Activated T-cell treated with anti-CD3 and anti-CD28 coated beads for 1 hour (primary cell): ENCODE results near the gene HDAC8.
"Not testable (repeated sequence)": the region's sequence is repeated elsewhere in the genome, so short reads cannot be mapped to it uniquely, and the experiment has no call there.

Experiments
- DNase-seq: peaks from one replicate; pipeline ENCODE4 v3.0.0-alpha.2; 2020; ENCODE audit warnings: low read depth

Gene HDAC8

GRCh38 chrX:72461288-72461687 lies 111.4 kb downstream of the HDAC8 start:
- no peak for DNase-seq

- DNase-seq: no peak
These were observed 111.9 kb downstream of the HDAC8 start for GRCh38 chrX:72460715-72461114.

GRCh38 chrX:72449034-72449433 lies 123.6 kb downstream of the HDAC8 start:
- DNase-seq: not testable (repeated sequence)

DNA sequence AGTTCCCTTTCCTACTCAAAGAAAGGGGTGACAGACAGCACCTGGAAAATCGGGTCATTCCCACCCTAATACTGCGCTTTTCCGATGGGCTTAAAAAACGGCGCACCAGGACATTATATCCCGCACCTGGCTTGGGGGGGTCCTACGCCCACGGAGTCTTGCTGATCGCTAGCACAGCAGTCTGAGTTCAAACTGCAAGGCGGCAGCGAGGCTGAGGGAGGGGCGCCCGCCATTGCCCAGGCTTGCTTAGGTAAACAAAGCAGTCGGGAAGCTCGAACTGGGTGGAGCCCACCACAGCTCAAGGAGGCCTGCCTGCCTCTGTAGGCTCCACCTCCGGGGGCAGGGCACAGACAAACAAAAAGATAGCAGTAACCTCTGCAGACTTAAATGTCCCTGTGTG lies 131.9 kb downstream of the HDAC8 start:
- DNase-seq: not testable (repeated sequence)

GRCh38 chrX:72436010-72436409 lies 136.6 kb downstream of the HDAC8 start:
- no peak for DNase-seq

DNA sequence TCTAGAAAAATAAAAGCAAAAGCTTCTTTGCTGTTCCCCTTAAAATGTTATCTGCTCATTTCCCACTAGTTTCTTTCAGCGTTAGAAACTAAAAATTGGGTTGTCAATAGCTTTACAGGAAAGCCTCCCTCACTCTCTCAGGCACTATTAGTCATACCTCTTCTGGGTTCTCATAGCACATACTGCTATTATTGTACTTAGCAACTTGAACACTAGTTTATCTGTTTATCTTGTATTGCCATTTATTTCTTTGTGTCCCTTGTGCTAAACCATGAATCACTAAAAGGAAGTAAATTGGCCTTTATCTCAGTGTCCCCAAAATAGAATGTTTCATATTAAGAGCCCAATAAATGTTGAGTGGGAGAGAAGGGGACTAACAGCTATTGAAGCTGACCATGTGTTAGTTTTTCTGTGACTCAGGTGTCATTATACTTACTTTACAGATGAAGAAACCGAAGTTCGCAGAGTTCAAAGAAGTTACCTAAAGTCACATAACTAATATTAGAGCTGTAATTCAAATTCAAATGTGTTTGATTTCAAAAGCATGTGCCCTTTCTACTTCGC lies 142.2 kb downstream of the HDAC8 start:
- DNase-seq: no peak

DNA sequence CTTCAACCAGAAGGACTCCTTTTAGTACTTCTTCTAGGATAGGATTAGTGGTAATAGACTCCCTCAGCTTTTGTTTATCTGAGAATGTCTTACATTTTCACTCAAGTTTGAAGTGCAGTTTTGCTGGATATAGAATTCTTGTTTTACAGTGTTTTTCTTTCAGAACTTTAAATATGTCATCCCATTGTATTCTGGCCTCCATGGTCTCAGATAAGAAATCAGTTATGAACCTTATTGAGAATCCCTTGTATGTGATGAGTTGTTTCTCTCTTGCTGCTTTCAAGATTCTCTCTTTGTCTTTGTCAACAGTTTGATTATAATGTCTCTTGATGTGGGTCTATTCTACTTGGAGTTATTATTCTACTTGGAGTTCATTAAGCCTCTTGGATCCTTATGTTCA lies 150.8 kb downstream of the HDAC8 start:
- no peak for DNase-seq

DNA sequence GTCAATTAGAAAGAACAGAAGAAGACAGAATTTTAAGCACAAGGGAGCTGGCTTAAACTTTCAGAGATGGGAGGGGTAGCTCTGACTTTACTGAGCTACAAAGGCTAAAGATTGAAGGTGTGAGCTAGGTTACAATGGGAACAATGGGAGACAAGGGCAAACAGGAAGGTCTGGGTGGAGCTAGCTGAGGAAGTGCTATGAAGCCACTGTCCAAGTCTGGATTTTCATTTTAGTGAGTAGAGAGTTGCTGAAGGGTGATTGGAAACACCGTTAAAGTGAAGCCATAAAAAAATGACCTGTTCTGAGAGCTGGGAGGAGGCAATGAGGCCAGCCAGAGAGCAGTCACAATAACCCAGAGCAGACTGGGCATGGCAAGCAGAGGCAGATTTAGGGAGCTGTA lies 162.7 kb downstream of the HDAC8 start:
- no peak for DNase-seq

- no peak for DNase-seq
These were observed 163.8 kb downstream of the HDAC8 start for GRCh38 chrX:72408885-72409284.

GRCh38 chrX:72405136-72405535 lies 167.5 kb downstream of the HDAC8 start:
- not testable (repeated sequence) for DNase-seq

DNA sequence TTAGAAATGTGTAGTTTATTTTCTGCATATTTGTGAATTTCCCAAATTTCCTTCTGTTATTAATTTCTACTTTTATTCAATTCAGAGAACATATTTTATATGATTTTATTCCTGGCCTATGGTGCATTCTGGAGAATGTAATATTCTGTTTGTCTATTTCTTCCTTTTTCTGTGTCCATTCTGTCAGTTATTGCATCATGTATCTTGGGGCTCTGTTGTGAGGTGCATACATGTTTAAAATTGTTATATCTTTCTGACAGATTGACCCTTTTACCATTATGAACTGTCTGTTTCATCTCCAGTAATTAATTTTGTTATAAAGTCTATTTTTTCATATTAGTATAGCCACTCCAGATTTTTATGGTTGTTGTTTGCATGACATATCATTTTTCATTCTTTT lies 170.0 kb downstream of the HDAC8 start:
- no peak for DNase-seq

DNA sequence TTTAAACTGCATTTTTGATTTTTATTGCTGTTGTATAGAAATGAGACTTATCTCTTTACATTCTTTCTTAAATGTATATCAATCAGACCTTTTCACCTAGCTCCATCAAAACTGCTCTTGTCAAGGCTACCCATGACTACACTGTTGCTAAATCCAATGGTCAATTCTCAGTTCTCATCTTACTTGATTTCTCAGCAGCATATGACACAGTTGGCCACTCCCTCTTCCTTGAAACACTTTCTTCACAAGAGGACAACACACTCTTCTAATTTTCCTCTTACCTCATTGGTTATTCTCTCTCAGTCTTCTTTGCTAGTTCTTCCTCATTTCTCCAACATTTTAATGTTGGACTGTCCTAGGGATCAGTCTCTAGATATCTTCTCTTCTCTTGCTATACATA lies 172.8 kb downstream of the HDAC8 start:
- DNase-seq: no peak

DNA sequence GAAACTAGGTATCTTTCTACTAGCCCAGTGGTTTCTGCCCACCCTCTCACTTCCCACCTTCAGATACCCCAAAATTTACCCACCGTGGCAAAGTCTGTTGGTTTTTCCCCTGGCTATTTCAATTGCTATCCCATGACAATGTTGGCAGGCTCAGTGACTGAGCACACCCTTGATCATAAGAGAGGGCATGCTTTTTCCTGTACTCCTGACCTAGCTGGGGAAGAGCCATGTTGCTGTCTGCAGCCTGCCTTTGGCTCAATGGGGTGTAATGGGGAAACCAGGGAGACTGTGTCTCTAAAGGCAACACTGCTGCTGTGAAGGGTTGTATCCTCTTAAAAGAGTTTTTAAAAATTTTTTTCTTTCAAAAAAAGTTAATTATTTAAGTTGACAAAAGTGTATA lies 176.5 kb downstream of the HDAC8 start:
- DNase-seq: no peak

- no peak for DNase-seq
These were observed 177.4 kb downstream of the HDAC8 start for GRCh38 chrX:72395237-72395636.

- no peak for DNase-seq
These were observed 178.0 kb downstream of the HDAC8 start for GRCh38 chrX:72394518-72395170.

DNA sequence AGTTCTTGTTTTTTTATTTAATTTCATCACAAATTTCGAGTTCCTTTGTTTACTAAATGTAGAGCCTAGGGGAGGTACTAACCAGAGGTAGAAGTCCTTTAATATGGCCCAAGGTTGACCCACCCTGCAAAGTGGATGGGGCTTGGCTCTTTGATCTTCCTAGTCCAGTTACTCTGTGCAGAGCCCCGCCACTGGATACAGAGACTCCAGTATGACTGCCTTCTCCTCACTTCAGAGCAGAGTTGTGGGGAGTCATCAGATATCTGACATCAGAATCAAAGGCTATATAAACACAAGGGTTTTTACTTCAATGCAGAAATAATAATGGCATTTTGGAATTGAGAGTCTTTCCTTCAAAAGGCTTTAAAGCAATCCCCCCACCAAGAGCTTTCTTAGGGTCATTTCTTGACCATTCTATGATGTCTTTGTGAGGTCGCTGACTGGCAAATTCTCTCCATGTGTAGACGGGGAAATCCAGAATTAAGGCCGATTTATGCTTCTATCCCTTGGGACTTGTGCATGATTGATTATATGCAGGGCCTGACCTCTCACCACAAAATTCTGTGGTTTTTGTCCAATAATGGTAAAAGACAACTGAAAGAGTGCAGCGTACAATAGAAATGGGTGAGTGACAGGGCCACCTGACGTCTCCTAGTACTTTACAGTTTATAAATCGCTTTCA lies 178.7 kb downstream of the HDAC8 start:
- DNase-seq: no peak

DNA sequence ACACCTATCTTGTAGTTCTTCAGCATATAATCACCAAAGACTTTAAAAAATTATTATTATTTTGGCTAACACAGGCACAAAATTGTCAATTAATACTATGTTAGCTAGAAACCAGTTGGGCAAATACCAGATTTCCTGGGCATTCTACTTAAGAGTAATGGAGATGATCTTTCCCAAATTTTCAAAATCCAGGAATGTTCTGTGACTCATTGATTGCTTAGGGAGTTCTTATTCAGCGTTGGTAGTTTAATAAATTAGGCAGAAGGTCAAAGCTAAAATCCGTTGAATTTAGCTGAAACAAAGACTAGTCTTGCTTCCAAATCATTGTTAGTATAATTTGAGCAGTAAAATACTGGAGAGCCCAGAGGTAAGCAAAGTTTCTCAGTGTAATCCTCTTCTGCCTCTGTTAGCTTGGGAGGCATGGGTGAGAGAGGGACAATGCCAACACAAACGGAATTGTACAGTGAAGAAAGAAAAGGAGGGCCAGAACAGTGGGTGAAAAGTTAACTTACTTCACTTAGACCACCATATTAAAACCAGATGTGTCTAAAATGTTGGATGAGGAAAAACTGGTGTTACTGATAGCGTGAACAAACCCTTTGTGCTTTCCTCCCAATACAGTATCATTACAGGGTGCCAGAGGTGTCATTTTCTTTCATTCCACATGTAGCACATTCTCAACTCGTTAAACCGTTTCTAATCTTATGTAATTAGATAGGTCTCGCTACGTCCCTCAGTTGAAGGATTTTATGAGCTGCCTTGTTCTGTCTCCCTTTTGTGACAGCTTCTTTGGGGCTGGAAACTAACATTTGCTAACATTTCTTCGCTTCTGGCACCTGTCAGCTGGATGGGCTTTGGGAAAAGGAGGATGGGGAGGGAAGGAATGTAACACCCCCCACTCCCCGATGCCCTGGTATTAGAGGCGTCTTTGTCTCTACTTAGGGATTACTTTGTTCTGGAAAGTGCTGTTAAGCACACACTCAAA lies 179.5 kb downstream of the HDAC8 start:
- DNase-seq: no peak

GRCh38 chrX:72392042-72392441 lies 180.6 kb downstream of the HDAC8 start:
- DNase-seq: no peak

GRCh38 chrX:72387247-72387646 lies 185.4 kb downstream of the HDAC8 start:
- DNase-seq: no peak

DNA sequence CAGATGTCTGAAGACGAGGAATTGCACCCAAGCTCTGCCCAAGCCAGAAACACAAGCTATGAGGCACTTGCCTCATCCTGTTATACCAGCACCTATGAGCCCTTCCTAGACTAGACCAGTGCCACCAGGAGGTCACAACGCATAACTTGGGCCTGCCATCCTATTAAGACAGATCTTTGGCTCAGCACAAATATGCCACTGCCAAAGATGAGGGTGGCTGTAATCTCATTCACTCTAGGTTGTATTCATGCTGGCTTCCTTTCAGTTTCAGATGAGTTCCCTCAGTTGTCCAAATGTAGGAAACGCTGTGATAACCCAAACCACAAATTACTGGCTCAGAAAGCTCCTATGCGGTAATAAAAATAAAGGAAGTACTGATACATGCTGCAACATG lies 190.4 kb downstream of the HDAC8 start:
- DNase-seq: no peak

GRCh38 chrX:72381439-72382201 lies 191.0 kb downstream of the HDAC8 start:
- no peak for DNase-seq

- no peak for DNase-seq
These were observed 196.5 kb downstream of the HDAC8 start for GRCh38 chrX:72376124-72376523.
